Loucy (cell line): Measurements from ENCODE around the gene PHLDA1.

Experiments
- H2AFZ ChIP-seq: fragments of 200-600 bp; sonication (generic); 2 replicates; pipeline ENCODE4 v1.6.0; 2016; ENCODE audit warnings: antibody characterized with exemption, mild to moderate bottlenecking, low read length, moderate library complexity
- H3F3A ChIP-seq: fragments of 200-600 bp; 2 replicates; pipeline ENCODE4 v1.6.0; 2016; ENCODE audit warnings: antibody characterized with exemption, low read depth, mild to moderate bottlenecking
- H3K27me3 ChIP-seq: fragments of 200-600 bp; sonication (generic); 2 replicates; pipeline ENCODE4 v1.6.1; 2014; ENCODE audit warnings: low read length, mild to moderate bottlenecking; ENCODE audit not compliant: insufficient read depth, poor library complexity, severe bottlenecking
- H3K36me3 ChIP-seq: fragments of 200-600 bp; sonication (generic); 2 replicates; pipeline ENCODE4 v1.6.1; 2016; ENCODE audit warnings: low read length; ENCODE audit not compliant: insufficient read depth
- H3K4me1 ChIP-seq: fragments of 200-600 bp; sonication (generic); 2 replicates; pipeline ENCODE4 v1.5.1; 2014; ENCODE audit warnings: low read length, mild to moderate bottlenecking; ENCODE audit not compliant: insufficient read depth, poor library complexity, severe bottlenecking
- H3K4me2 ChIP-seq: fragments of 200-600 bp; sonication (generic); 2 replicates; pipeline ENCODE4 v1.6.0; 2014; ENCODE audit warnings: antibody characterized with exemption, low read length, low read depth, mild to moderate bottlenecking; ENCODE audit not compliant: poor library complexity, severe bottlenecking
- H3K4me3 ChIP-seq: fragments of 200-600 bp; sonication (generic); 2 replicates; pipeline ENCODE4 v1.5.1; 2014; ENCODE audit warnings: low read length, mild to moderate bottlenecking, mixed read lengths; ENCODE audit not compliant: poor library complexity, severe bottlenecking
- H3K79me2 ChIP-seq: fragments of 200-600 bp; sonication (generic); 2 replicates; pipeline ENCODE4 v1.6.1; 2014; ENCODE audit warnings: low read length; ENCODE audit not compliant: insufficient read depth
- H3K9ac ChIP-seq: fragments of 200-600 bp; sonication (generic); 2 replicates; pipeline ENCODE4 v1.6.0; 2014; ENCODE audit warnings: mild to moderate bottlenecking, low read depth, low read length, moderate library complexity; ENCODE audit not compliant: poor library complexity, severe bottlenecking
- H3K9me2 ChIP-seq: fragments of 200-600 bp; sonication (generic); replicated peaks from 2 replicates; pipeline ENCODE4 v1.6.1; 2016; ENCODE audit warnings: low read depth, low read length, mixed read lengths
- H3K9me3 ChIP-seq: fragments of 200-600 bp; sonication (generic); 2 replicates; pipeline ENCODE4 v1.6.1; 2014; ENCODE audit warnings: mild to moderate bottlenecking, antibody characterized with exemption, low read length, low read depth; ENCODE audit not compliant: insufficient read depth
- H4K20me1 ChIP-seq: fragments of 200-600 bp; sonication (generic); 2 replicates; pipeline ENCODE4 v1.6.0; 2014; ENCODE audit warnings: antibody characterized with exemption, low read length, mild to moderate bottlenecking; ENCODE audit not compliant: insufficient read depth, poor library complexity, severe bottlenecking
- CTCF ChIP-seq: fragments of 200-600 bp; sonication (generic); conservative IDR thresholded peaks from 2 replicates; pipeline ENCODE4 v1.5.1; 2014; ENCODE audit warnings: mild to moderate bottlenecking, antibody characterized with exemption, low read length
- EZH2phosphoT487 ChIP-seq: fragments of 200-600 bp; IDR thresholded peaks from 2 replicates; pipeline ENCODE4 v1.6.1; 2018; ENCODE audit warnings: antibody characterized with exemption, mild to moderate bottlenecking, moderate library complexity, borderline replicate concordance

The PHLDA1 gene

GRCh38 chr12:76073561-76073960 is 42.0 kb upstream of the PHLDA1 start:
- H3K79me2 ChIP-seq: peaks cover 100% of the 10 kb centered on the region
- TF ChIP-seq CTCF: no peak
- TF ChIP-seq EZH2phosphoT487: no peak
- no peak overlapping the region for H2AFZ ChIP-seq
- no peaks in the 10 kb centered on the region for H3F3A ChIP-seq
- H4K20me1 ChIP-seq: peaks cover 99% of the 10 kb centered on the region
- H3K4me2 ChIP-seq: peak overlapping the region; percentile 37
- peaks cover 47% of the 10 kb centered on the region for H3K36me3 ChIP-seq
- no peaks in the 10 kb centered on the region for H3K9me3 ChIP-seq
- H3K27me3 ChIP-seq: no peaks in the 10 kb centered on the region
- H3K4me3 ChIP-seq: peak overlapping the region; percentile 2
- no peaks in the 10 kb centered on the region for H3K9me2 ChIP-seq
- H3K9ac ChIP-seq: no peak overlapping the region
- peaks cover 62% of the 10 kb centered on the region for H3K4me1 ChIP-seq

DNA sequence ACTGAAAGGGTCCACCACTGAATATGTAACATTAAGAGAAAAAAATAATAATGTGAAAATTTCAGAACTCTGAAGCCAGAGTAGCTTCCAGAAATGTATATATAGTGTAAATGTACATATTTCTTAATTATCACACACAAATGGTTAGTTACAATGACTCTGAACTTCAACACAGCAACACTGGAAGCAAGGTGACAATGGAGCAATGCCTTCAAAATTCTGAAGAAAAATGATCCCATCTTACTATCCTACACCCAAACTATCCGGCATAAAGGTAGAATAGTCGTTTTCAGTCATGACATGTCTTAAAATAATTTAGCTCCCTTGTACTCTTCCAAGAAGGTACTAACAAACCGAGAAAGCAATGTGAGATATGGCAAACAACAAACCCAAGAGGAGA is 41.0 kb upstream of the PHLDA1 start:
- H3K27me3 ChIP-seq: no peaks in the 10 kb centered on the region
- H4K20me1 ChIP-seq: peaks cover 99% of the 10 kb centered on the region

DNA sequence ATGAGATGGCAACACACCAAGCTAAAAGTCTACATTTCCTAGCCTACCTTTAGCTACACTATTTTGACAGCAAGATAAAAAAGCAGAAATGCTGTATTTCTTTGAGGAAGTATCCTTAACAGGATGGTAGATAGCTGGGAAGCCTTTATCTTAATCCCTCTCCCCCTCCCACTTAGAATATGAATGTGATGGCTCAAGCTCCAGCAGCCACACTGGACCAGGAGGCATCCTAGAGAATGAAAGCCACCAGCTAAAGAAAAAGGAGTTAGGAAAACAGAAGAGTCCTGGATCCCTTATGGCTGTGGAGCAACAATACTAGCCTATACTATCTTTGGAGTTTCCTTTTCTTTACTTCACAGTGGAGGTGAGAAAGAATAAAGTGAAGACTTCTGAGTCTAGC is 37.8 kb upstream of the PHLDA1 start:
- Histone ChIP-seq H3K79me2 (peaks cover 99% of the 10 kb centered on the region), H3K4me1 (peaks cover 30% of the 10 kb centered on the region), H3K4me2 (no peak overlapping the region), H2AFZ (no peak overlapping the region), H4K20me1 (peaks cover 83% of the 10 kb centered on the region), H3K9ac (no peak overlapping the region), H3K4me3 (no peak overlapping the region), H3K27me3 (no peaks in the 10 kb centered on the region), H3K36me3 (peaks cover 89% of the 10 kb centered on the region), H3K9me3 (peaks cover 14% of the 10 kb centered on the region), H3K9me2 (no peaks in the 10 kb centered on the region), H3F3A (peaks cover 8% of the 10 kb centered on the region; the same call in 1 of the 2 replicates)
- no peak for TF ChIP-seq CTCF
- no peak for TF ChIP-seq EZH2phosphoT487

More for the DNA sequence above, 41.0 kb upstream of the PHLDA1 start:
- Histone ChIP-seq H3K36me3 (peaks cover 57% of the 10 kb centered on the region), H3K9me3 (no peaks in the 10 kb centered on the region), H3K9me2 (no peaks in the 10 kb centered on the region), H3K9ac (no peak overlapping the region), H3K4me2 (peak overlapping the region; percentile 37), H3K4me3 (no peak overlapping the region), H2AFZ (no peak overlapping the region), H3F3A (no peaks in the 10 kb centered on the region), H3K4me1 (peaks cover 58% of the 10 kb centered on the region), H3K79me2 (peaks cover 100% of the 10 kb centered on the region)
- no peak for TF ChIP-seq CTCF
- TF ChIP-seq EZH2phosphoT487: no peak
